Fibroblast of the aortic adventitia (primary cell): Measurements from ENCODE around the gene NLRP5. TPM values are rescaled to one million over a fixed set of nuclear protein-coding genes. Genes with fewer than 3 reads are reported as not detected.

ENCODE experiments used
- DNase-seq: peaks from one replicate; pipeline ENCODE4 v3.0.0-alpha.2; 2010; ENCODE audit warnings: low read depth
- H3K4me3 ChIP-seq: 2 replicates; pipeline ENCODE4 v1.5.1; 2011; ENCODE audit warnings: low read depth, mild to moderate bottlenecking, control low read depth, low read length, moderate library complexity
- total RNA-seq: library from RNA; depleted of rRNA; stranded (reverse); fragments of >200 nt; gene quantifications from 2 replicates; pipeline ENCODE4 v1.2.3, GENCODE V29; 2012; ENCODE audit warnings: low replicate concordance
- TF ChIP-seq, protein P1 (sequence below): IDR thresholded peaks from 2 replicates; pipeline ENCODE4 v1.5.1; 2011; ENCODE audit warnings: mild to moderate bottlenecking, low read length, control low read depth, inconsistent platforms; ENCODE audit not compliant: insufficient read depth

The NLRP5 gene
- total RNA-seq, 1 donor, result not detected

DNA sequence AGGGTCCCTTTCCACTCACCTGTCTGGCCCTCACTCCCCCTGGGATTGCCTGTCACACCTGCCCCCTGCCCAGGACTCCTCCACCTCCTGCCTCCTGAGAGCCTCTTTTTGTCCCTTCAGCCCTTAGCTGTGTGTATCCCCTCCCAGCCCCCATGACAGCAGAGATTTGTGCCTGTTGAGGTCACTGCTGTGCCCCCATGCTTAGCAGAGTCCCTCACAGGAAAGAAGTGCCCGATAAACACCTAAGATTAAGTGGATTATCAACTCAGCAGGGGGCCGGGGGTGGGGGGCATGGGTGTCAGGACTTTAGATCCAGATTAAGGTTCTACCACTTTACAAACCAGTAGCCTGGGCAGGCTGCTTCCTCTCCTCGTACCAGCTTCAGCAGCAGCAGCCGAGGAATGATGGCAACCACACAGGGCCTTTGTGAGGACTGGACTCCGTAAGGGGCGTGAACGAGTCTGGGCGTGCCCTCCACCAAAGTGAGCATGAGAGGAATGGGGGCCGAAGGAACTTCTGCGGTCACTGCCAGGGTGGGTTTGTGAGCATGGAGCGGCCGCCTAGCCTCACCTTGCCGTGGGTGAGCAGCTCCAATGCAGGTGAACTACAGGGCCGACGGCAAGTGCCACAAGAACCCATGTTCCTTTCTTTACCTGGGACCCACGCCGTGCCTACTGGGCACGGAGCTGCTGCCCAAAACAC lies 98.4 kb downstream of the NLRP5 start:
- H3K4me3 ChIP-seq, result no peak overlapping the region
- no peak for DNase-seq
- TF ChIP-seq, protein P1, sequence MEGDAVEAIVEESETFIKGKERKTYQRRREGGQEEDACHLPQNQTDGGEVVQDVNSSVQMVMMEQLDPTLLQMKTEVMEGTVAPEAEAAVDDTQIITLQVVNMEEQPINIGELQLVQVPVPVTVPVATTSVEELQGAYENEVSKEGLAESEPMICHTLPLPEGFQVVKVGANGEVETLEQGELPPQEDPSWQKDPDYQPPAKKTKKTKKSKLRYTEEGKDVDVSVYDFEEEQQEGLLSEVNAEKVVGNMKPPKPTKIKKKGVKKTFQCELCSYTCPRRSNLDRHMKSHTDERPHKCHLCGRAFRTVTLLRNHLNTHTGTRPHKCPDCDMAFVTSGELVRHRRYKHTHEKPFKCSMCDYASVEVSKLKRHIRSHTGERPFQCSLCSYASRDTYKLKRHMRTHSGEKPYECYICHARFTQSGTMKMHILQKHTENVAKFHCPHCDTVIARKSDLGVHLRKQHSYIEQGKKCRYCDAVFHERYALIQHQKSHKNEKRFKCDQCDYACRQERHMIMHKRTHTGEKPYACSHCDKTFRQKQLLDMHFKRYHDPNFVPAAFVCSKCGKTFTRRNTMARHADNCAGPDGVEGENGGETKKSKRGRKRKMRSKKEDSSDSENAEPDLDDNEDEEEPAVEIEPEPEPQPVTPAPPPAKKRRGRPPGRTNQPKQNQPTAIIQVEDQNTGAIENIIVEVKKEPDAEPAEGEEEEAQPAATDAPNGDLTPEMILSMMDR, result no peak

DNA sequence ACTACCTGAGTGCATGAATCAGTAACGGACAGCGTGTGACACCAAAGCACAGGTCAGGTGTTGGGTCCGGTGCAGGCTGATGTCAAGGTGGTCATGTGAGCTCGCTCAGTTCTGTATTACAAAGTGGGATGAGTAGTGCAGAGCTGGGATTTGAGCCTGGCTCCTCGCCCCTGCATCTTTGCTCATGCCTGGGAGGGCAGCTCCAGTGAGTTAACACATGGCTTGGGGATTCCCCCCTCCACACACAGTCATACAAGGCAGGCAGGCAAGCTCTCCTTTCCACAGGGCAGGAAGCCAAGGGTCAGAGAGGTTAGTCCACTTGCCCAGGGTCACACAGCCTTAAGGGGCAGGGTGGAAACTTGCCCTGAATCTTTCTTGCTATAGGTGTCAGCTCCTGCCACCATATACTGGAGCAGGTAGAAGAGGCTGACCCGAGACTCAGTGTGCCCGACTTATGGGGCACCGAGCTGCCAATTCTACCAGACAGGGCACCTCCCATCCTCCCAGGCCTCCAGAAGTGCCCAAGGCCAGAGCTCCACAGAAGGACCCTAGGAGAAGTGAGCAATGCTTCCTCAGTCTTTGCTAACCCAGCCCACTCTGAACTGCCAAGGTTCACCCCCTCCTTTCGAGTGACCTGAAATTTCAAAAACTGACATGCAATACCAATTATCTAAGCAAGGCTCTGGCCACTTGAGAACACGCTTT lies 99.1 kb downstream of the NLRP5 start:
- TF ChIP-seq, protein P1, result no peak
- no peak for DNase-seq

DNA sequence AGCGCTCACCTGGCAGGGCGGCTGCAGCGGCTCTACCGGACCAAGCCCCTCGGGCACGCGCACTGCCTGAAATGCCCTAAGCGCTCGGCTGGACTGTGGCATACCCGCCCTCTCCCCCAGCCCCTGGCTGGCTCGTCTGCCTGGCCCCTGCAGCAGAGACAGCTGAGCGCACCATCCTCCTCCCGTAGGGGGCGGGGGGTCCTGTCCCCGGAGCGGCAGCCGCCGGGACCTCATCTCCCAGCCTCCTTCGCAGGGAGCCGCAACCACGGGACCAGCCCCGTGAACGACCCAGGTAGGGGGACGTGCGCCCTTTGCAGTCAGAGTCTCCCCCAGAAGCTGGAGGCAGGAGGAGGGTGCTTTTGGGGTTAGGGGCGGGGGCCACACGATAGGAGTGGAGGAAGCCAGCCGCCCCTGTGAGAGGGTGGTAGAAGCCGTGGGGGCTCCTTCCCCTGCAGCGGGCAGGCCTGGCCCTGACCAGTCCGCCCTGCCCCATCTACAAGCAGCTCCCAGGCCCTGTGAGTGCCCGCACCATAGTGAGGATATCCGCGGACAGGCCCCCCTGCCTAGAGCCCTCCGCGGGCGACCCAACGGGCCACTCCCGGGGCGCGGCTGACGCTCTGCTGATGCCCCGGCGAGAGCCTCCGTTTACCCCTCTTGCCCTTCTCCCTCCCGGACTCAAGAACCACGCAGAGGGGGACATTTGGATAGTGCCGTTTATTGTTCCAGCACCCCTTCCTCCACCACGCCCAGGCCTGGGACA lies 100.3 kb downstream of the NLRP5 start:
- TF ChIP-seq, protein P1, result no peak

More for the DNA sequence above, 99.1 kb downstream of the NLRP5 start:
- no peak overlapping the region for H3K4me3 ChIP-seq

GRCh38 chr19:56087647-56088496 lies 101.3 kb downstream of the NLRP5 start:
- no peak overlapping the region for H3K4me3 ChIP-seq
- DNase-seq, result no peak
- TF ChIP-seq, protein P1, result no peak

More for the DNA sequence above, 100.3 kb downstream of the NLRP5 start:
- DNase-seq, result no peak
- no peak overlapping the region for H3K4me3 ChIP-seq

DNA sequence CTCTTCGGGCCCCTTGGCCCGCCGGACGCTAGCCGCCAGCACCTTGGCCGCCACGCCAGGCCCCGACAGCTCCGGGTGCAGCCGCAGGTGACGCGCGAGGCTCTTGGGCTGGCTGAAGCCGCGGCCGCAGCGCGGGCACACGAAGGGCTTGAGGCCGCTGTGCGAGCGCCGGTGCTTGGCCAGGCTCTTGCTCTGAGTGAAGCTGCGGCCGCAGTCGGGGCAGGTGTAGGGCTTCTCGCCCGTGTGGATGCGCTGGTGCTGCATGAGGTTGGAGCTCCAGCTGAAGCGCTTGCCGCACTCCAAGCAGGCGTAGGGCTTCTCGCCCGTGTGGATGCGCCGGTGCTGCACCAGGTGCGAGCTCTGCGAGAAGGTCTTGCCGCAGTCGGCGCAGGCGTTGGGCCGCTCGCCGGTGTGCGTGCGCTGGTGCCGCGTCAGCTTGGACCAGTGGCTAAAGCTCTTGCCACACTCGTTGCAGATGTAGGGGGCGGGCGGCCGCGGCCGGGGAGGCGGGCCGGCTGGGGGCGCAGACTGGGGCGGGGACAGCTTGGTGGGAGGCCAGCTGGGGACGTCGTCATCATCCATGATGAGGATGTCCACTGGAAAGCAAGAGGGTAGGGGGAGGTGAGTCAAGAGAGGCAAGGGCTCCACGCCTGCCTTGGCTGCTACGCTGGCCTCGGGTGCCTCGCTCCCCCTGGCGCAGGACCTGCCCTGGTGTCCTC lies 102.1 kb downstream of the NLRP5 start:
- DNase-seq, result no peak
- H3K4me3 ChIP-seq, result no peak overlapping the region
- TF ChIP-seq, protein P1, result no peak
